GM18517 (cell line): Measurements from ENCODE around the gene TMEM117.

Source experiments
- ATAC-seq: cut with Tn5 transposase; IDR thresholded peaks from one replicate; pipeline ENCODE4 v1.9.1; 2021; ENCODE audit warnings: mild to moderate bottlenecking, moderate library complexity; ENCODE audit not compliant: unreplicated experiment

TMEM117 gene

GRCh38 chr12:44076871-44077270 lies 241.0 kb downstream of the TMEM117 start:
- no peak for ATAC-seq

GRCh38 chr12:44077294-44077693 lies 241.4 kb downstream of the TMEM117 start:
- no peak for ATAC-seq

- no peak for ATAC-seq
Measured at GRCh38 chr12:44078273-44078672, 242.4 kb downstream of the TMEM117 start.

- no peak for ATAC-seq
Measured at GRCh38 chr12:44088647-44089046, 252.8 kb downstream of the TMEM117 start.

GRCh38 chr12:44091948-44092606 lies 256.2 kb downstream of the TMEM117 start:
- ATAC-seq = no peak

GRCh38 chr12:44098786-44099185 lies 262.9 kb downstream of the TMEM117 start:
- ATAC-seq = no peak

- no peak for ATAC-seq
Measured at GRCh38 chr12:44099486-44099885, 263.6 kb downstream of the TMEM117 start.

- ATAC-seq = no peak
Measured at GRCh38 chr12:44100264-44100663, 264.4 kb downstream of the TMEM117 start.

- ATAC-seq = no peak
Measured at GRCh38 chr12:44101475-44101874, 265.6 kb downstream of the TMEM117 start.

GRCh38 chr12:44114906-44115305 lies 279.0 kb downstream of the TMEM117 start:
- no peak for ATAC-seq

GRCh38 chr12:44117337-44117736 lies 281.5 kb downstream of the TMEM117 start:
- ATAC-seq = no peak

- ATAC-seq = no peak
Measured at GRCh38 chr12:44118946-44119345, 283.1 kb downstream of the TMEM117 start.

- ATAC-seq = no peak
Measured at GRCh38 chr12:44126806-44127205, 290.9 kb downstream of the TMEM117 start.

- ATAC-seq = no peak
Measured at GRCh38 chr12:44127966-44128710, 292.3 kb downstream of the TMEM117 start.

GRCh38 chr12:44143175-44143574 lies 307.3 kb downstream of the TMEM117 start:
- no peak for ATAC-seq

- no peak for ATAC-seq
Measured at GRCh38 chr12:44148936-44149335, 313.1 kb downstream of the TMEM117 start.

GRCh38 chr12:44154128-44154527 lies 318.2 kb downstream of the TMEM117 start:
- ATAC-seq = no peak

GRCh38 chr12:44155358-44155757 lies 319.5 kb downstream of the TMEM117 start:
- no peak for ATAC-seq

GRCh38 chr12:44157359-44157758 lies 321.5 kb downstream of the TMEM117 start:
- peak; percentile 82 for ATAC-seq

- no peak for ATAC-seq
Measured at GRCh38 chr12:44158746-44159145, 322.9 kb downstream of the TMEM117 start.

GRCh38 chr12:44159216-44159615 lies 323.3 kb downstream of the TMEM117 start:
- ATAC-seq = no peak

- no peak for ATAC-seq
Measured at GRCh38 chr12:44159862-44160261, 324.0 kb downstream of the TMEM117 start.
